Right hindlimb (tissue), 1 donor: ENCODE measurements around the gene HIPK2.
"Not testable (repeated sequence)": the region's sequence is repeated elsewhere in the genome, so short reads cannot be mapped to it uniquely, and the experiment has no call there.

Experiments used
- DNase-seq: peaks from one replicate; pipeline ENCODE4 v3.0.0-alpha.2; 2018

The HIPK2 gene

GRCh38 chr7:139559364-139560105 is 218.3 kb downstream of the HIPK2 start:
- DNase-seq: no peak

GRCh38 chr7:139557857-139558581 is 219.8 kb downstream of the HIPK2 start:
- no peak for DNase-seq

- DNase-seq: not testable (repeated sequence)
Measured at GRCh38 chr7:139553991-139554700, 223.7 kb downstream of the HIPK2 start.

- DNase-seq: no peak
Measured at GRCh38 chr7:139548302-139549028, 229.3 kb downstream of the HIPK2 start.

- DNase-seq: no peak
Measured at GRCh38 chr7:139544645-139545044, 233.2 kb downstream of the HIPK2 start.

GRCh38 chr7:139543801-139544603 is 233.8 kb downstream of the HIPK2 start:
- no peak for DNase-seq

- no peak for DNase-seq
Measured at GRCh38 chr7:139542308-139543151, 235.3 kb downstream of the HIPK2 start.

GRCh38 chr7:139541600-139542307 is 236.0 kb downstream of the HIPK2 start:
- DNase-seq: no peak

- no peak for DNase-seq
Measured at GRCh38 chr7:139540203-139540602, 237.6 kb downstream of the HIPK2 start.

GRCh38 chr7:139538881-139539635 is 238.7 kb downstream of the HIPK2 start:
- peak; percentile 72 for DNase-seq

GRCh38 chr7:139536152-139536551 is 241.6 kb downstream of the HIPK2 start:
- no peak for DNase-seq

GRCh38 chr7:139534966-139535651 is 242.7 kb downstream of the HIPK2 start:
- DNase-seq: no peak

GRCh38 chr7:139534096-139534495 is 243.7 kb downstream of the HIPK2 start:
- DNase-seq: no peak

- no peak for DNase-seq
Measured at GRCh38 chr7:139532636-139533155, 245.1 kb downstream of the HIPK2 start.

GRCh38 chr7:139531094-139531493 is 246.7 kb downstream of the HIPK2 start:
- DNase-seq: no peak

- no peak for DNase-seq
Measured at GRCh38 chr7:139526578-139527544, 250.9 kb downstream of the HIPK2 start.

- no peak for DNase-seq
Measured at GRCh38 chr7:139525750-139526149, 252.0 kb downstream of the HIPK2 start.

- no peak for DNase-seq
Measured at GRCh38 chr7:139525239-139525638, 252.6 kb downstream of the HIPK2 start.
